ENCODE results near the gene IQSEC3.

The IQSEC3 gene

DNA sequence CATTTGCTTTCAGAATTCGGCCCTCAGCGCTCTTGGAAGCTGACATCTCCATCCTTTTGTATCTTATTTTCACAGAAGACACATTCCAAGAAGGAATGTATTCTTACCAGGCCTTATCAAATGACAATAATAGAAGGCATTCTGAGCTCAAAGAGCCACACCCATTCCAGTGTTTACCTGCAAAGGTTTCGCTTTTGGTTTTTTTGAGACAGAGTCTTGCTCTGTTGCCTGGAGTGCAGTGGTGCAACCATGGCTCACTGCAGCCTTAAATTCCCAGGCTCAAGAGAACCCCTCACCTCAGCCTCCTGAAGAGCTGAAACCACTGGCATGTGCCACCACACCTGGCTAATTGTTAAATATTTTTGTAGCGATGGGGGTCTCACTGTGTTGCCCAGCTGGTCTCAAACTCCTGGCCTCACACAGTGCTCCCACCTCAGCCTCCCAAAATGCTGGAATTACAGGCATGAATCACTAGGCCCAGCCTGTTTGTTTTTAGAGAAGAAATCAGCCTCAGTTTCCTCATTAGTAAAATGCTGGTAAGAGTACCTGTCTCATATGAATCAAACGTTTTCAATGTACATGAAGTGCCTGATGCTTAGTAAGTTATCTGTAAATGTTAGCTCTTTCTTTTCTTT, 78.2 kb downstream of the IQSEC3 start:
- no peak for DNase-seq

- DNase-seq: no peak
Observed at GRCh38 chr12:145369-145960, 78.9 kb downstream of the IQSEC3 start.

GRCh38 chr12:147242-147641, 80.7 kb downstream of the IQSEC3 start:
- no peak for DNase-seq

GRCh38 chr12:148676-149416, 82.3 kb downstream of the IQSEC3 start:
- DNase-seq: no peak

DNA sequence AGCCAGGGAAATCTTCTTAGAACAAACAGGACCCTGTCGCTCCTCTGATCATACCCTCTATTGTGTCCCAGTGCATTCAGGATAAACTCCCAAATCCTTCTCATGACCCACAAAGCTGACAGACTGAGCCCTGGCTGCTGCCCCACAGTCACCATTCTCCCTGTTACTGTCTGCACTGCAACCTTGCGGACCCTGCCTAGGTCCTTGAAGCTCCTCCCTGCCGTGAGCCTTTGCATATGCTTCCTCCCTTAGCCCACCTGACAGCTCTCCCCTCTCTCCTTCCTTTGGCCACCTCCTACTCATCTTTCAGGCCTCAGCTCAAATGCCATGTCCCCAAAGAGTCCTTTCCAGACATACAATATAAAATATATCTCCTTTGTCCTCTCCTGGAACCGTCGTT, 85.0 kb downstream of the IQSEC3 start:
- DNase-seq: no peak

GRCh38 chr12:152440-152839, 85.9 kb downstream of the IQSEC3 start:
- DNase-seq: no peak

- DNase-seq: peak; percentile 10
Observed at GRCh38 chr12:153080-153746, 86.6 kb downstream of the IQSEC3 start.

GRCh38 chr12:154058-154457, 87.5 kb downstream of the IQSEC3 start:
- DNase-seq: no peak

DNA sequence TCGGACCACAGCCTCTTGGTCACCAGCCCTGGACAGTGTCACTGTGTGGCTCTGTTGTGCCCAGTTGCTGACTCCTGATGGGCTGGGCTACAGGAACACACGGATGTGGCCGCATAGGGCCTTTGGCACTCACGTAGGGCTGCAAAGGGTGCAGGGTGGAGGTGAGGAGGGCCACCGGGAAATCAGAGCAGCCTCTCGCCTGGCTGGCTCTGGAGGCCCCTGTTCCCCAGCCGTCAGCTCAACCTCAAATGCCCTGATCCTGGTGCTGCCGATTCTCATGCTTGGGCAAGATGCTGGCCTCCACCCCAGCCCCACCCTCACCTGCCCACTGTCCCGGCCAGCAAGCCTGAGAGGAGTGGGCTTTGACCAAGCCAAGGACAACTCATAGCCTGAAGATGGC, 88.4 kb downstream of the IQSEC3 start:
- DNase-seq: no peak

- no peak for DNase-seq
Observed at GRCh38 chr12:155646-156045, 89.1 kb downstream of the IQSEC3 start.

DNA sequence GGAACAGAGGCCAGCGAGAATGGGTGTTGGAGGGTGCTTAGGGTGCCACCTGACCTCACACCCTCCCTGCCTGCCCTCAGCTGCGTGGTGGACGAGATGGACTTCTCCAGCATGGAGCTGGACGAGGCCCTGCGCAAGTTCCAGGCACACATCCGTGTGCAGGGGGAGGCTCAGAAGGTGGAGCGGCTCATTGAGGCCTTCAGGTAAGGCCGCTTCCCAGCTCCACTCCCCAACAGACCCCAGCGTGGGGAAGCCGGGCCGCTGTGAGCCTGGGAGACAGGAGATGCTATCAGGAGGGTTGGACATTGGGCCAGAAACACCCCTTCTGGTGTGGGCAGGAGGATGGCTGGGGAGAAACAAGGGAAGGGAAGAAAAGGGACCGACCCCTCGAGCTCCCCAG, 90.4 kb downstream of the IQSEC3 start:
- no peak for DNase-seq

DNA sequence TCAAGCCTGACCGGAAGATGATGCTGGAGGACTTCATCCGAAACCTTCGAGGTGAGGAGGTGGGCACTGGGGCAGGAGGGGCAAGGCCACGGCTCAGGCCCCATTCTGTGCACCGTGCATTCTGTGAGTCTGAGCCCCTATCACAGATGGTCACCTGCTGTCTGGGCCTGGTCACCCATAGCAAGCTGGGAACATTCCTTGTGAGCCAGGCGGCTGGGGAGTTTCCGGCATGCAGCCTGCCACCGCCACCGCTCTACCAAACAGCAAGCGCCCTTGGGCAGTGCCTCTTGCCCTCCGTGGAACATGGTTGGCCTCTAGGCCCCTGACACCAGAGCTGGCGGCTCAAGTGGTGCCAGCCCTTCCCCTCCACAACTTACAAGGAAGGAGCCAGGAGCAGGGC, 91.1 kb downstream of the IQSEC3 start:
- no peak for DNase-seq

DNA sequence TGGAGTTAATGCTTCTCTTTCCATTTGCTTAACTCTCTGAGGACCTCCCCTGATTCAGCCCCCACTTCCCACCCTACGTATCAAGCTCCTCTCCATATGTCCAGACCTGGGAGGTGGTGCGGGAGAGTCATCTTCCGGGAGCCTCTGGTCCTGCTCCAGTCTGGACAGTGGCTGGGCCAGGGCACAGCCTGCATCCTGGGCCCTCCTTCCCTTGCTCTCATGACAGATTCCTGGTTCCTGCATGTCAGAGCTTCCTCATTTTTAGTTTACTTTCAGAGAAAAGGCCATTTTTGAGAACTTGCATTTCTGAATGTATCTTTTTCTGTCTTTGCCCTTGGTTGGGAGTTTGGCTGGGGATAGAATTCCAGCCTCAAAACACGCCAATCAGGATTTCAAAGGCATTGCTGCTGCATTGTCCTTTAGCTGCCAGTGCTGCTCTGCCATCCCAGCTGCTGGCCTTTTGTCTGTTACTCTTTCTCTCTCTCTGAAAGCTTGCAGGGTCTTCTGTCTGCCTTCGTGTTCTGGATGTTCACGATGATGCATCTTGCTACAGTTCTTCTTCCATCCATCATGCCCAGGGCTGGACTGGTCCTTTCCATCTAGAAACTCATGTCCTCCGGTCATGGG, 92.7 kb downstream of the IQSEC3 start:
- DNase-seq: no peak

DNA sequence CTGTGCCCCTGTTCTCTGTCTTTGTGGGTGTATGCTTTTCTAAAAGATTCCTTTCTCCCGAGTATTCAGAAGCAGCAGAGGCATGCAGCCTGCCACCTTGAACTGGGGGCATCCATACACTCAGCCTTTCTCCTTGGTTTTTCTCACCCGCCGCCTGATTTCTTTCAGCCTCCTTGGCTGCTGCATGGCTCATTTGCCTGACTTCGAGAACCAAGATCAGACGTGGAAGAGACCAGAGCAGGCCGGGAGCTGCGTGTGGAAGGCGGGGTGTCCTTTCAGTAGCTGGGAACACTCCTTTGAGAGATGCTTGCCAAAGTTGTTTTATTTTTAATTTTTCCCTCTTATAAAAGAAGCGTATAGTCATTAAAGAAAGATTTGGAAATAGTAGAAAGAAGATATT, 94.3 kb downstream of the IQSEC3 start:
- DNase-seq: no peak

GRCh38 chr12:161823-162222, 95.3 kb downstream of the IQSEC3 start:
- DNase-seq: no peak

GRCh38 chr12:162467-163307, 96.1 kb downstream of the IQSEC3 start:
- no peak for DNase-seq

- no peak for DNase-seq
Observed at GRCh38 chr12:163406-163986, 96.9 kb downstream of the IQSEC3 start.

DNA sequence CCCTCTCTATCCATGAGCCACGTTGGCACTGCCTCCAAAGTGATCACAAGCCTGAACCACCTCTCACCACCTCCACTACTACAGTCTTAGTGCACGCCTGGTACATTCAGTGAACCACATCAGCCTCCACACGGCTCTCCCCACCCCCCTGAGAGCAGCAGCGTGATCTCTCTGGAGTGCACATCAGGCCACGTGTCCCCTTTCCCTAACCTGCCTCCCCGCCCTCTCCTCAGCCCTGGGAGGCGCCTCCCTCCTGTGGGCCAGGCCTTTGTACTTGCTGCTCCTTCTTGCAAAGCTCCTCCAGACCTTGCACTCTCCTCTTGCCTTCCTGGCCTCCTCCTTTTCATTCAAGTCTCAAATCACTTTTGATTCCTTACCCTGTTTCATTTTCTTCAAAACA, 97.6 kb downstream of the IQSEC3 start:
- no peak for DNase-seq

- no peak for DNase-seq
Observed at GRCh38 chr12:165862-166368, 99.3 kb downstream of the IQSEC3 start.

DNA sequence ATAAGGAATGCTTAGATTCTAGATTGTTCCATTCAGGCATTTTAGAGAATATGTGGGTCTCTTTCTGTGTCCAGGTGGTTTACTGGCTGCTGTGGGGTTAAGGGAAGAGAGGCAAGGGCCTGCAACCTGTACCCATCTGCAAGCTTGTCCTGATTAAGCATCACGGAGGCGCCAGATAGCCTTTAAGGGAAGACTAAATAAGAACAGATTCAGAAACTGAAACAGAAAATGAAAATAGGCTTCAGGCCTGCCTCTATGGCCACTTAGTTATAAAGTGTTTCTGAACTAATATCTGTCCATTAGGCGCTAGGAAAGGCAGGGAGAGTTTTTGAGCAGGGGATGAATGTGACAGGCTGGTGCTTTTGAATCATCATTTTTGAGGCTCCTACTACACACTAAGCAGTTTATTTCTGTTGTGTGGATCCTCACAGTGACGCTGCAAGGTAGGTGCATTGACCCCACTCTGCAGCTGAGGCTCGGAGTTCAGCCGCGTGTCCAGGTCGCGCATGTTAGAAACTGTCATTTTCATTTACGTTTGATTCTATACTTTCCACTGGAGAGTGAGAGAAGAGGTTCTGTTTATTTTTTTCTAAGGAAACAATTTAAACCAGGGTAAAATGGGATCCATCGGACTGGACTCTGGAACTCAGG, 100.0 kb downstream of the IQSEC3 start:
- no peak for DNase-seq

- no peak for DNase-seq
Observed at GRCh38 chr12:167959-168600, 101.5 kb downstream of the IQSEC3 start.
